ENCODE measurements around the gene AVPR1B.

The AVPR1B gene

DNA sequence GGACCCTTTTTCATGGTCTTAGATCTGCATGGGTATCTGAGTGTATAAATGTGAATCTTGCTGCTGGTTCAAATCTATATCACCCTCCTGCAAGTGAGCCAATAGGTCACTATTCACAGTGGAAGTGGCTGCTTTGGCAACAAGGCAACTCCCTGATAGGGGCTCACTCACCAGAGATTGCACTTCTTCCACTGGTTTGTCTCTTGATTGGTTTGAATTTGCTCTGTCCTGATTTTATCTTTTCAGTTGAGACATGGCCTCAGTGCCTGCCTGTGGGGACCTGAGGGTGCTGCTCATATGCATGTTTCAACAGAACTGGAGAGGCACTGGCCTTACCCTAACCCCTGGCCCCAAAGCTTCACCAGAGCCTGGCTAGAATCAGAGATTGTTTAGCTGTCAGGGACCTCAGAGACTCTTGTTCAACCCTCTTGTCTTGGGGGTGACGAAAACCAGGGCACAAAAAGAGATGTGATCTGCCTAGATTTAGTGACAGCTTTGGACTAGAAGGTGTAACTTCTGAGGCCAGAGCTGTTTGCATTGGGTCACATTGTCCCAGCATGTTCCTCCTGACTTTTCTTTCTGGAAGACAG lies 16.9 kb downstream of the AVPR1B start:
- no peaks in the 10 kb centered on the region for H3K36me3 ChIP-seq (ENCODE audit: control insufficient read depth in 1 of 2, insufficient read depth in 2 of 2, low read length in 2 of 2)
- no peak overlapping the region for H3K27ac ChIP-seq (ENCODE audit: low read length)
- no peaks in the 10 kb centered on the region for H3K27me3 ChIP-seq (ENCODE audit: low read depth, low read length)
- no peak overlapping the region for H3K4me3 ChIP-seq (ENCODE audit: low read depth in 1 of 2, low read length in 2 of 2)
- H3K9me3 ChIP-seq (ENCODE audit: control insufficient read depth in 1 of 2, low read length in 2 of 2) = no peaks in the 10 kb centered on the region
- H3K4me1 ChIP-seq (ENCODE audit: control insufficient read depth in 1 of 2, insufficient read depth in 2 of 2, low read length in 2 of 2) = no peaks in the 10 kb centered on the region

DNA sequence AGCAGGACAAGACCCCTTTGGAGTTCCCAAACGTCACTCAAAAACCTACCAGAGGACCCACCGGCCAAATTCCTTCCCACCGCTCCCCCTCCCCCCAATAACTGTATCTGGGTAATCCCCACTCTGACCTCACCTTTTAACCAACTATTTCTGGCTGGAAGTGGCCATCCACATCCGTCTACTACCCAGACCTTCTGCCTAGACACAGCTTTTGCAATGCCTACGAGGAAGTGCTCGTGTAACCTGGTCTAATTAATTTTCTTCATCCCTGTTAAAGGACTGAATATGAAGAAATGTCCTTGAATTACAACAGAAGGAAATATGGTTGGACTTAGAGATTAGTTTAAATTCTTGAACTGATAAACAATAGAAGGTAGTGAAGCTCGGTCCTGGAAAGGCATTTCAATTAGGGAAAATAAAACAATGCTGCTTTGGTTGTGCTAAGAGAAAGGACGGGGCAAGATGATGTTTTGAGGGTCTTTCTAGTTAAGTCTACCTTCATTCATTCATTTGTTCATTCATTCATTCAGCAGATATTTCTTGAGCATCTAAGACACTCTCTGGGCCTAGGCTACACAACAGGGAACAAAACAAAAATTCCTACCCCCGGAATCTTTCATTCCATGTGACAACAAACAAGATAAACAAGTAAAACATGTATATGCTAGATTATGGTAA lies 18.8 kb downstream of the AVPR1B start:
- H3K9me3 ChIP-seq (ENCODE audit: control insufficient read depth in 1 of 2, low read length in 2 of 2) = no peaks in the 10 kb centered on the region
- no peaks in the 10 kb centered on the region for H3K4me1 ChIP-seq (ENCODE audit: control insufficient read depth in 1 of 2, insufficient read depth in 2 of 2, low read length in 2 of 2)
- H3K27ac ChIP-seq (ENCODE audit: low read length) = no peak overlapping the region
- H3K36me3 ChIP-seq (ENCODE audit: control insufficient read depth in 1 of 2, insufficient read depth in 2 of 2, low read length in 2 of 2) = no peaks in the 10 kb centered on the region
- no peak overlapping the region for H3K4me3 ChIP-seq (ENCODE audit: low read depth in 1 of 2, low read length in 2 of 2)
- no peaks in the 10 kb centered on the region for H3K27me3 ChIP-seq (ENCODE audit: low read depth, low read length)

DNA sequence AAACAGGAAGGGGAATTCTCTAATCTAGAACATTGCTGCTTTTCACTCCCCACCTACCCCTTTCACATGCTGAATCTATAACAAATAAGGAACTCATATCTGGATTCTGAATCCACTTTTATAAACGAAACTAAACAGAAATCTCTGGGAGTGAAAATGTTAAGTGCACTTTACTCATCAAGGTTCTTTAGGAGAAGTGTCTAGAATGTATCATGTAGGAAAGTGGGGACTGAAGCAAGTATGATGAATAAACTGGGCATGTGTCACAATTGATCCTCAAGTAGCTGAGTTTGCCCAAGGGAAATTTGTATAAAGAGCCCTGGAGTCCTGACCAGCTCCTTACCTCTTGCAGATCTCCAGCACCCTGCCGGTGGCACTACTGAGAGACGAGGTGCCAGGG lies 19.8 kb downstream of the AVPR1B start:
- H3K4me1 ChIP-seq (ENCODE audit: control insufficient read depth in 1 of 2, insufficient read depth in 2 of 2, low read length in 2 of 2) = no peaks in the 10 kb centered on the region
- H3K27me3 ChIP-seq (ENCODE audit: low read depth, low read length) = no peaks in the 10 kb centered on the region
- no peak overlapping the region for H3K4me3 ChIP-seq (ENCODE audit: low read depth in 1 of 2, low read length in 2 of 2)
- H3K9me3 ChIP-seq (ENCODE audit: control insufficient read depth in 1 of 2, low read length in 2 of 2) = no peaks in the 10 kb centered on the region
- no peak overlapping the region for H3K27ac ChIP-seq (ENCODE audit: low read length)
- no peaks in the 10 kb centered on the region for H3K36me3 ChIP-seq (ENCODE audit: control insufficient read depth in 1 of 2, insufficient read depth in 2 of 2, low read length in 2 of 2)

DNA sequence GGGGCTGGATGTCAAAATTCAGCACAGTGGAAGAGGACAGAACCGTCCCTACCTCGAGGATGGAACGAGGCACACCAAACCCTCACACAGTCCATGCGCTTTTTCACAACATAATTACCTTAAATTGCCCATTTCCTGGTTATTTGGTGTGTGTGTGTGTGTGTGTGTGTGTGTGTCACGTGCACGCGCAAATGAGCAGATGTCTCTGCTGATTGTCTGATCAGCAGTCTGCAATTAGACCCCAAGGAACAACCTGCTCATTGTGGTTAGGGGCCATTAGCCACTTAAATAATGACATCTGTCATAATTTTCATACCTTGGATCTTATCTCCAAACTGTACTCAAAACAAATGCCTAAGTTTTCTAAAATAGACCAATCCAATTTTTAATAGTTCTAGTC lies 23.2 kb downstream of the AVPR1B start:
- Histone ChIP-seq H3K4me3 (ENCODE audit: low read depth in 1 of 2, low read length in 2 of 2) (no peak overlapping the region), H3K36me3 (ENCODE audit: control insufficient read depth in 1 of 2, insufficient read depth in 2 of 2, low read length in 2 of 2) (no peaks in the 10 kb centered on the region), H3K9me3 (ENCODE audit: control insufficient read depth in 1 of 2, low read length in 2 of 2) (no peaks in the 10 kb centered on the region), H3K4me1 (ENCODE audit: control insufficient read depth in 1 of 2, insufficient read depth in 2 of 2, low read length in 2 of 2) (no peaks in the 10 kb centered on the region), H3K27ac (ENCODE audit: low read length) (no peak overlapping the region), H3K27me3 (ENCODE audit: low read depth, low read length) (no peaks in the 10 kb centered on the region)

DNA sequence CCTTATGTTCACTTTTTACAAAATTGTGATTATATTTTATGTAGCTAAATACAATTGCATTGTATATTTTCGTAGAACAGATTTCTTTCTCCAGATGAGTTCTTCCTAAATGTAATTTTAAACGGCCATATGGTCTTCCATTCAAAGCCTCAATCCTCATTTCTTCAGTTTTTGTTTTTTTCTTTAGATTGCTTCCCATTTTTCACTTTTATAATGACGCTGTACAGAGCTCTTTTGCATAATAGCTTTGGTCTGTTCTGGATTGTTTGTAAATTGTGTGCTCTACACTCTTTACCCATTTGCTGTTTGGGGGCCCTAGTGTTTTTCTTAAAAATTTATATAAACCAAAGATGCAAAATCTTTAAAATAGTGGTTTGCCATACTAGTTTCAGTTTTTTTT lies 27.8 kb downstream of the AVPR1B start:
- Histone ChIP-seq H3K4me1 (ENCODE audit: control insufficient read depth in 1 of 2, insufficient read depth in 2 of 2, low read length in 2 of 2) (no peaks in the 10 kb centered on the region), H3K9me3 (ENCODE audit: control insufficient read depth in 1 of 2, low read length in 2 of 2) (no peaks in the 10 kb centered on the region), H3K27me3 (ENCODE audit: low read depth, low read length) (no peaks in the 10 kb centered on the region), H3K27ac (ENCODE audit: low read length) (no peak overlapping the region), H3K4me3 (ENCODE audit: low read depth in 1 of 2, low read length in 2 of 2) (no peak overlapping the region), H3K36me3 (ENCODE audit: control insufficient read depth in 1 of 2, insufficient read depth in 2 of 2, low read length in 2 of 2) (no peaks in the 10 kb centered on the region)

DNA sequence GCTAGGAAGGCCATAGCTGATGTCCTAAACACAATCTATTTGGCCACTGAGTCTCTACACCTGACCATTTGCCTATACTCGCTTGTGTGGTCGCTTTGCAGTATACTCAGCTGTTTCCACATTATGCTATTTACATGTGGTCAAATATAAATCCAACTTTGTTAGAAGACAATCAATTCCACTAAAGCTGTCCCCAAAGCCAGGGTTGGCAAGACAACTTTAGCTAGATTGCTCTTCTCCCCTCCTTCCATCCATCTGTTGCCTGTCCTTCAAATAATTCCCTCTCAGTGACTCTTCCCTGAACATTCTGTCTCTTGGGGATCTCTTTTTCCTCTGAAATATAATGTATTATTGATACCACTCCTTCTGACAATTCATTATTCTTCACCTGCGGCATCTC lies 30.1 kb downstream of the AVPR1B start:
- Histone ChIP-seq H3K27ac (ENCODE audit: low read length) (no peak overlapping the region), H3K27me3 (ENCODE audit: low read depth, low read length) (no peaks in the 10 kb centered on the region), H3K9me3 (ENCODE audit: control insufficient read depth in 1 of 2, low read length in 2 of 2) (no peaks in the 10 kb centered on the region), H3K4me1 (ENCODE audit: control insufficient read depth in 1 of 2, insufficient read depth in 2 of 2, low read length in 2 of 2) (no peaks in the 10 kb centered on the region), H3K36me3 (ENCODE audit: control insufficient read depth in 1 of 2, insufficient read depth in 2 of 2, low read length in 2 of 2) (no peaks in the 10 kb centered on the region), H3K4me3 (ENCODE audit: low read depth in 1 of 2, low read length in 2 of 2) (no peak overlapping the region)

DNA sequence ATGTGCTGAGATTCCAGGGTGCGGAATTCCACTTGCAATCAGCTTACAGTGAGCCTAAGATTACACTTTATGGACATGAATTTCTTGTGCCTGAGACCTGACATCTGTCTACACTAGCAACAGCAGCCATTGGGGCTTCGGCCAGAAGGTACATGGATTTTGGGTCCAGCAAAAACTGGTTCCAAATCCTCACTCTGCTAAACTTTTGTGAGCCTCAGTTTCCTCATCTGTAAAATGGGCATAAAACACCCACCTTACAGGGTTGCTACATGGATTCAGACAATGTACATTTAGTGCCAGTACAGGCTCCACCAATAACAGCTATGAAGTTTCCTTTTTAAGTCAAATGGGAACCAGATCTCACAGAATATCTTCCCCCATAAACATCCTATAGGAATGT lies 33.4 kb downstream of the AVPR1B start:
- Histone ChIP-seq H3K36me3 (ENCODE audit: control insufficient read depth in 1 of 2, insufficient read depth in 2 of 2, low read length in 2 of 2) (no peaks in the 10 kb centered on the region), H3K27me3 (ENCODE audit: low read depth, low read length) (no peaks in the 10 kb centered on the region), H3K9me3 (ENCODE audit: control insufficient read depth in 1 of 2, low read length in 2 of 2) (no peaks in the 10 kb centered on the region), H3K4me1 (ENCODE audit: control insufficient read depth in 1 of 2, insufficient read depth in 2 of 2, low read length in 2 of 2) (no peaks in the 10 kb centered on the region), H3K4me3 (ENCODE audit: low read depth in 1 of 2, low read length in 2 of 2) (no peak overlapping the region), H3K27ac (ENCODE audit: low read length) (no peak overlapping the region)

DNA sequence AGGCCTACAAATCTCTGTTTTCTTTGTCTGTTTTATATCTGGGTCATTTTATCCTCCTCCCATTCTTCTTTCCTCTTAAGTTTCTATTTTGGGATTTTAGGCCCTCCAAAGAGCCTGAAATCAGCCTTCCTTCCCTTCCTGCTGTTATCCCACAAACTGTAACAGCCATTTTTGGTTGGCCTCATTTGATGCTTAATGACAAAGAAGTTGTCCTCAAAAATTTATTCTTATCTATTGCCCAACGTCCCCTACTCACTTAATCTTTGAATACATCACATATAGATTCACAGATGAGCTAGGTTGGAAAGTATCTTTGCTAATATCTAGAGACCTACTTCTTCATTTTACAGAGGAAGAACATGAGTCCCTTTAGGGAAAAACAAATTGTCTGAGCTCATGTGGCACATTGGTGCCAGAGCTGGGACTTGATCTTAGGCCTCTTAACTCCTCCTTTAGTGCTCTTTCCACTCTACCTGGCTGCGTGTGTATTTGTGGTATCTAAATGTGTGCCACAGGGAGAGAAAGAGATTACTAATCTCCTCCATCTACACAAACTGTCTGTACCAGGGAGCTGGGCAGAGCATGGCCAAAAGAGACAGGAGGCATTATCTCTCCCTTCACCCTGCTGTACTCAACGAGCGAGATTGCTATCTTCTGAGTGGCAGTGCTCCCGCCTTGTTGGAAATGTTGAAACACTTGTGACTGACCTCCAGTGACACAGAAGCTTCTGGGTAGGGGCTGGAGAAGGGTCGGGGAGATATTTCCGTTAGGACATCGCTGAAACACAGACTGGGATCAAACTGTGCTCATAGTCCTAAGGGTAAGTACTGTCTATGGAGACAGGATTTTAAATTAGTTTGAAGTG lies 34.1 kb downstream of the AVPR1B start:
- H3K9me3 ChIP-seq (ENCODE audit: control insufficient read depth in 1 of 2, low read length in 2 of 2) = no peaks in the 10 kb centered on the region
- no peak overlapping the region for H3K27ac ChIP-seq (ENCODE audit: low read length)
- no peaks in the 10 kb centered on the region for H3K4me1 ChIP-seq (ENCODE audit: control insufficient read depth in 1 of 2, insufficient read depth in 2 of 2, low read length in 2 of 2)
- no peak overlapping the region for H3K4me3 ChIP-seq (ENCODE audit: low read depth in 1 of 2, low read length in 2 of 2)
- no peaks in the 10 kb centered on the region for H3K36me3 ChIP-seq (ENCODE audit: control insufficient read depth in 1 of 2, insufficient read depth in 2 of 2, low read length in 2 of 2)
- no peaks in the 10 kb centered on the region for H3K27me3 ChIP-seq (ENCODE audit: low read depth, low read length)

DNA sequence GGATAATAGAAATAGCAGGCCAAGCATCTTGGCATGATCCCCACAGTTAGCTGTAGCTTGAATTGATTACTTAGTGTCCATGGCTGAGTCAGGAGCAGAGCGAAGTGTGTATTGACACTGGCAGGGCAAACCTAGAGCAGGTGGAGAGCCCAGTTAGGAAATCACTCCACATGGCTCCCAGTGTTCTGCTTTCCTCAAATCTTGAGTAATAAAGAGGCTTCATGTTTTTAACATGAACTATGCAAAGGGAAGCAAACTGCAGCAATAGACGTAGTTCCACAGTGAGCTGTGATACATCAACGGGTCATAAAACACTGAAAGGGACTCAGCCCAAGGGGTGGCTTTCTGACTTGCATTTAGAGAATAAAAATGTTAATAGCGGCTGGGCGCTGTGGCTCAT lies 35.3 kb downstream of the AVPR1B start:
- Histone ChIP-seq H3K27me3 (ENCODE audit: low read depth, low read length) (no peaks in the 10 kb centered on the region), H3K4me3 (ENCODE audit: low read depth in 1 of 2, low read length in 2 of 2) (no peak overlapping the region), H3K9me3 (ENCODE audit: control insufficient read depth in 1 of 2, low read length in 2 of 2) (no peaks in the 10 kb centered on the region), H3K4me1 (ENCODE audit: control insufficient read depth in 1 of 2, insufficient read depth in 2 of 2, low read length in 2 of 2) (no peaks in the 10 kb centered on the region), H3K27ac (ENCODE audit: low read length) (no peak overlapping the region), H3K36me3 (ENCODE audit: control insufficient read depth in 1 of 2, insufficient read depth in 2 of 2, low read length in 2 of 2) (no peaks in the 10 kb centered on the region)

DNA sequence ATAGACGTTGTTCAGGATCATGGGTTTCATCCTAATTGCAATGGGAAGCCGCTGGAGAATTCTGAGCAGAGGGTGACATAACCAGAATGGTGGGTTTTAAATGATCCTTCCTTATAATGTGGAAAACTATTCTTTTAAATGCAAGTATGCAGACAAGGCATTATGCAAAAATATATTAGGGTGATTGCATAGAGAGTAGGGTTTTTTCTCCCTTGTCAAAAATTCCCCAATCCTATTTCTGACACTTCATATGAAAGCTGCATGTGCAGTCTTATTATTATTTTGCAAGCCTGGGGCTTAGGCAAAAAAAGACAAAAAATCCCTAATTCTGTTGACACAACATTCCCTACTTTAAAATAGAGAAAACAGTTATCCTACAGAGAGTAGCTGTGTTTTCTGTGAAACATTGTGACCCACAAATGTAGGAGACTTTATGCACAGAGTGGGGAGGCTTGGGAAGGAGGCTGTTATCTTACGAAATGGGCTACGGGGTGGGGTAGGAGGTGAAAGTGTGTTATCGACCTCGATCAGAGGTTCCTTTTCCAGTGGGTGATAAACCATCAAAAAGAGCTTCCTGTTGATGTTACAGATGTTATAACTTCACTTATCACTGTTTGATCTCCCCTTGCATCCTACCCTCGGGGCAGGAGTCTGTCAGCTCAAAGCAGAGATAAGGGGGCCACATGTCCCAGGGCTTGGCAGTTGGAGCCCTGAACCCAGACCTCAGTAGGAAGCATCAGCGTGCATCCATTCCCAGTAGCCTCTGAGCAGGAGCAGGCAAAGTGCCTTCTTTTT lies 37.0 kb downstream of the AVPR1B start:
- H3K4me3 ChIP-seq (ENCODE audit: low read depth in 1 of 2, low read length in 2 of 2) = no peak overlapping the region
- no peaks in the 10 kb centered on the region for H3K4me1 ChIP-seq (ENCODE audit: control insufficient read depth in 1 of 2, insufficient read depth in 2 of 2, low read length in 2 of 2)
- H3K9me3 ChIP-seq (ENCODE audit: control insufficient read depth in 1 of 2, low read length in 2 of 2) = no peaks in the 10 kb centered on the region
- H3K36me3 ChIP-seq (ENCODE audit: control insufficient read depth in 1 of 2, insufficient read depth in 2 of 2, low read length in 2 of 2) = no peaks in the 10 kb centered on the region
- no peak overlapping the region for H3K27ac ChIP-seq (ENCODE audit: low read length)
- no peaks in the 10 kb centered on the region for H3K27me3 ChIP-seq (ENCODE audit: low read depth, low read length)

DNA sequence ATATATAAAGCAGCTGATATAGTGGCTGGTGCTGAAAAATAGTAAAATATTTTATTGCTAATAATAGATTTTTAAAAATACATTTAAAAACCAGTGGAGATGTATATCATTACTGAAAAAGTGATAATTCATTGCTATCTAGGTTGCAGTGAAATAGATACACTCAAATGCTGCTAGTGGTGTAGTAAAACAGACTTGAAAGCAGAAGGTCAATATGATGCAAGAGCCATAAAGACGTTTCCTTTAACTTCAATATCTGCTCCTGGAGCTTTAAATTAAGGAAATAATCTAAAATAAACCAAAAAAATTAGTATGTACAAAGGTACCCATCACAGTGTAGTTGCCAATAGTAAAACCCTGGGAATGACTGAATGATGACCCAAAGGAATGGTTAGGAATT lies 38.1 kb downstream of the AVPR1B start:
- no peaks in the 10 kb centered on the region for H3K27me3 ChIP-seq (ENCODE audit: low read depth, low read length)
- H3K4me1 ChIP-seq (ENCODE audit: control insufficient read depth in 1 of 2, insufficient read depth in 2 of 2, low read length in 2 of 2) = no peaks in the 10 kb centered on the region
- H3K36me3 ChIP-seq (ENCODE audit: control insufficient read depth in 1 of 2, insufficient read depth in 2 of 2, low read length in 2 of 2) = no peaks in the 10 kb centered on the region
- H3K9me3 ChIP-seq (ENCODE audit: control insufficient read depth in 1 of 2, low read length in 2 of 2) = no peaks in the 10 kb centered on the region
- no peak overlapping the region for H3K27ac ChIP-seq (ENCODE audit: low read length)
- H3K4me3 ChIP-seq (ENCODE audit: low read depth in 1 of 2, low read length in 2 of 2) = no peak overlapping the region

Data from muscle layer of duodenum (tissue), 2 donors.